PC-9 (cell line): ENCODE data around the gene NFKBIE. TPM values are rescaled to one million over a fixed set of nuclear protein-coding genes. Genes with fewer than 3 reads are reported as not detected.

ENCODE experiments used
- BruUV-seq: library from RNA; stranded (reverse); fragments of 400-500 nt; replicated peaks from 2 replicates; lab custom pipeline; 2021; lab: Mats Ljungman, UMichigan
- CTCF ChIA-PET: fragments of 300-600 bp; sonication (Branson Sonifier 250); formaldehyde crosslinking; loops from one replicate; lab custom pipeline; 2022; ENCODE audit warnings: antibody characterized with exemption; lab: Charles Lee
- POLR2A ChIA-PET: fragments of 300-600 bp; sonication (Branson Sonifier 250); formaldehyde crosslinking; loops from one replicate; lab custom pipeline; 2022; ENCODE audit warnings: antibody characterized with exemption; ENCODE audit not compliant: unreplicated experiment; lab: Charles Lee
- DNase-seq, 2 experiments: peaks; one replicate each; pipeline versions ENCODE4 v3.0.0 to v3.0.0-alpha.2; 2015 to 2022; ENCODE audit warnings: mixed read lengths in 1 of 2
- H2AFZ ChIP-seq: fragments of 200-600 bp; sonication (generic); 2 replicates; pipeline ENCODE4 v1.8.1; 2017; ENCODE audit warnings: antibody characterized with exemption
- H3F3A ChIP-seq: fragments of 200-600 bp; sonication (generic); 2 replicates; pipeline ENCODE4 v1.8.1; 2017; ENCODE audit warnings: antibody characterized with exemption, mild to moderate bottlenecking, low read depth; ENCODE audit not compliant: insufficient read depth
- H3K27ac ChIP-seq: fragments of 200-600 bp; sonication (generic); 2 replicates; pipeline ENCODE4 v1.6.1; 2016; ENCODE audit warnings: mixed run types
- H3K27me3 ChIP-seq: fragments of 200-600 bp; sonication (generic); 2 replicates; pipeline ENCODE4 v1.6.1; 2016; ENCODE audit warnings: low read depth, mixed run types; ENCODE audit not compliant: insufficient read depth
- H3K36me3 ChIP-seq: fragments of 200-600 bp; sonication (generic); 2 replicates; pipeline ENCODE4 v1.6.1; 2016; ENCODE audit warnings: low read depth, mixed run types
- H3K4me1 ChIP-seq: fragments of 200-600 bp; sonication (generic); replicated peaks from 2 replicates; pipeline ENCODE4 v1.6.1; 2016; ENCODE audit warnings: mixed run types; ENCODE audit not compliant: insufficient read depth
- H3K4me2 ChIP-seq: fragments of 200-600 bp; sonication (generic); 2 replicates; pipeline ENCODE4 v1.6.1; 2017; ENCODE audit warnings: mixed run types
- H3K4me3 ChIP-seq: fragments of 200-600 bp; sonication (generic); 2 replicates; pipeline ENCODE4 v1.6.1; 2016; ENCODE audit warnings: mixed run types
- H3K79me2 ChIP-seq: fragments of 200-600 bp; sonication (generic); 2 replicates; pipeline ENCODE4 v1.6.1; 2017; ENCODE audit warnings: low read depth, mixed run types
- H3K9me2 ChIP-seq: fragments of 200-600 bp; sonication (generic); 2 replicates; pipeline ENCODE4 v1.8.1; 2017; ENCODE audit warnings: mild to moderate bottlenecking; ENCODE audit not compliant: insufficient read depth
- H3K9me3 ChIP-seq: fragments of 200-600 bp; sonication (generic); 2 replicates; pipeline ENCODE4 v1.8.1; 2016; ENCODE audit warnings: low read depth; ENCODE audit not compliant: insufficient read depth
- H4K20me1 ChIP-seq: fragments of 200-600 bp; sonication (generic); 2 replicates; pipeline ENCODE4 v1.8.1; 2017; ENCODE audit not compliant: insufficient read depth
- CTCF ChIP-seq: fragments of 200-600 bp; sonication (generic); conservative IDR thresholded peaks from 2 replicates; pipeline ENCODE4 v1.6.1; 2017; ENCODE audit warnings: mixed run types, antibody characterized with exemption, mild to moderate bottlenecking, moderate library complexity
- EZH2 ChIP-seq: fragments of 200-600 bp; sonication (generic); IDR thresholded peaks from 2 replicates; pipeline ENCODE4 v1.8.0; 2017; ENCODE audit warnings: antibody characterized with exemption, low read depth
- intact Hi-C: fragments of 100-400 bp; cut with micrococcal nuclease; formaldehyde crosslinking; loops from one replicate; pipeline ENCODE4 v1.10.0; 2022; ENCODE audit not compliant: unreplicated experiment
- total RNA-seq: library from RNA; stranded (reverse); gene quantifications from 2 replicates; pipeline ENCODE4 v1.2.3, GENCODE V29; 2021

NFKBIE gene
- total RNA-seq, 1 experiment from 2014 or later: 7.6 TPM

- no peak overlapping the region for H3K4me3 ChIP-seq
- H3K9me3 ChIP-seq: no peaks in the 10 kb centered on the region
- H2AFZ ChIP-seq: no peak overlapping the region
- CTCF ChIA-PET: interaction anchor here (0.6 kb wide), 1 partner anchor 17 kb away, joined by 4 read pairs; no protein-coding TSS in a partner anchor
- no peaks in the 10 kb centered on the region for H3K36me3 ChIP-seq
- POLR2A ChIA-PET: no interaction called here
- H3K9me2 ChIP-seq: no peaks in the 10 kb centered on the region
- no peak overlapping the region for H3K27ac ChIP-seq
- no peaks in the 10 kb centered on the region for H3F3A ChIP-seq
- DNase-seq: no peak
- BruUV-seq: no TSS peak
- no peaks in the 10 kb centered on the region for H3K4me1 ChIP-seq
- no peaks in the 10 kb centered on the region for H4K20me1 ChIP-seq
- TF ChIP-seq EZH2 (no peak), CTCF (no peak)
- no peak overlapping the region for H3K4me2 ChIP-seq
- peaks cover 33% of the 10 kb centered on the region for H3K27me3 ChIP-seq
- H3K79me2 ChIP-seq: no peaks in the 10 kb centered on the region
- intact Hi-C loops: no loop called here
Measured at GRCh38 chr6:44278315-44278714, 13.0 kb upstream of the NFKBIE start.

GRCh38 chr6:44277763-44278162, 12.4 kb upstream of the NFKBIE start:
- Histone ChIP-seq H3K9me2 (no peaks in the 10 kb centered on the region), H4K20me1 (no peaks in the 10 kb centered on the region), H3K4me1 (no peaks in the 10 kb centered on the region), H3K27me3 (peaks cover 27% of the 10 kb centered on the region), H3F3A (no peaks in the 10 kb centered on the region), H3K4me2 (no peak overlapping the region), H3K79me2 (no peaks in the 10 kb centered on the region), H3K36me3 (no peaks in the 10 kb centered on the region), H3K4me3 (no peak overlapping the region), H2AFZ (no peak overlapping the region), H3K9me3 (no peaks in the 10 kb centered on the region), H3K27ac (no peak overlapping the region)
- ChIA-PET POLR2A (no interaction called here), CTCF (no interaction called here)
- intact Hi-C loops: no loop called here
- TF ChIP-seq CTCF: no peak
- no peak for TF ChIP-seq EZH2
- no peak for DNase-seq
- BruUV-seq: no TSS peak

- Histone ChIP-seq H3K27ac (no peak overlapping the region), H2AFZ (no peak overlapping the region), H3K27me3 (peaks cover 19% of the 10 kb centered on the region), H4K20me1 (no peaks in the 10 kb centered on the region), H3K36me3 (no peaks in the 10 kb centered on the region), H3K9me3 (no peaks in the 10 kb centered on the region), H3F3A (no peaks in the 10 kb centered on the region), H3K4me3 (no peak overlapping the region), H3K4me1 (no peaks in the 10 kb centered on the region), H3K79me2 (no peaks in the 10 kb centered on the region), H3K9me2 (no peaks in the 10 kb centered on the region), H3K4me2 (no peak overlapping the region)
- TF ChIP-seq CTCF: no peak
- intact Hi-C loops: no loop called here
- DNase-seq: no peak
- ChIA-PET POLR2A (no interaction called here), CTCF (no interaction called here)
- BruUV-seq: no TSS peak
Measured at GRCh38 chr6:44276667-44277640, 11.6 kb upstream of the NFKBIE start.
